Activated T-helper 1 cell treated with Interleukin-2 at 50 U/mL for 16 hours (primary cell): Measurements from ENCODE around the gene PSD2.

Experiments used
- DNase-seq: peaks from one replicate; pipeline ENCODE4 v3.0.0-alpha.2; 2020; ENCODE audit warnings: low read depth

Gene PSD2

DNA sequence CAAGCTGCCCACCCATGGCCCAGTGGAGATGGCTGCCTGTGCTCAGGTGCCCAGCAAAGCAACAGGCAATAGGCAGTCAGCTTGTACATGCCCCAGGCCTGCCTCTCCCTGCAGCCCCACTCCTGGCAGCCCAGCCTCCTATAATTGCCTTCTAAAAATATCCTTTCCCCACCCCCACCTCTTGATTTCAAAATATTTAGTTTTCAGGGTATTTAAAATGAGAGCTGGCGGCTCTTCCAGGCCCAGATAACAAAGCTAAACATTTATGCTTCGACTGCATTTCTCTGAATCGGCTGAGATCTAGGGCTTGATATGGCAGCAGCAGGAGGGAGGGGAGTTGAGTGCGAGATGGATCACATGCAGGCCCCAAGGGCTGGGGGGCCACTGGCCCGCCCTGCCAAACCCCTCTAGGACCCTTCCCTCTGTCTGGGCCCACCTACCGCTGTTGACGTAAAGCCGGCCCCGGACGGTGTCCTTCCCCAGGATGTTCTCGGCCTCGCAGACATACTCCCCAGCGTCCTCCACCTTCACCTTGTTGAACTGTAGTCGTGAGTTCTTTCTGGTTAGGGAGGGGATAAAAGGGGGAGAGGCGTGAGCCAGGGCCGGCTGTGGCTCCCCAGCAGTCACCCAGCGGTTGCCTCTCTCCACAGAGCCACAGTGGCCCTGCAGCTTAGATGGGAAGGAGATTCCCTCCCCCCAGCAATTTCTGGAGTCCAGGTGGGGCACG lies 85.0 kb downstream of the PSD2 start:
- no peak for DNase-seq

GRCh38 chr5:139881143-139881733 lies 85.6 kb downstream of the PSD2 start:
- DNase-seq: no peak

- DNase-seq: no peak
Observed at GRCh38 chr5:139882316-139882715, 86.7 kb downstream of the PSD2 start.

GRCh38 chr5:139882961-139883539 lies 87.4 kb downstream of the PSD2 start:
- DNase-seq: no peak

- DNase-seq: no peak
Observed at GRCh38 chr5:139884144-139884543, 88.5 kb downstream of the PSD2 start.

- no peak for DNase-seq
Observed at GRCh38 chr5:139884734-139885133, 89.1 kb downstream of the PSD2 start.

- no peak for DNase-seq
Observed at GRCh38 chr5:139885172-139885856, 89.7 kb downstream of the PSD2 start.

- no peak for DNase-seq
Observed at GRCh38 chr5:139885857-139886208, 90.2 kb downstream of the PSD2 start.

DNA sequence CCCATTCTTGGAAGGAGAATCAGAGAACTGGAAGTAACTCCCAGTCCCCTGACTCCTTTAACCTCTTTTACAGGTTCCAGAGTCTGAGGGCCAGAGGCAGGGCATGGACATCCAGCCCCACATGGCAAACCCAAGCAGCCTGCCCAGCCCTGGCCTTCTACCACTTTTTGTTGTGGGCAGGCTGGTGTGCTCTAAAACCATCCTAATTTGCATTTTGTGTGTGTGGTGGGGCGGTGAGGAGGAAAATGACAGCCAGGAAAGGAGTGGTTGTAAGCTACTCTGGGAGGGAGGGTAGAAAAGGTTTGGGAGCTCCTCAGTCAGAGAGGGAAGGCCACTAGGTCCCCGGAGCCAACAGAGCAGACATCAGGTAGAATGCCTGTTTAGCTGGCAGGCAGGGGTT lies 90.6 kb downstream of the PSD2 start:
- no peak for DNase-seq

DNA sequence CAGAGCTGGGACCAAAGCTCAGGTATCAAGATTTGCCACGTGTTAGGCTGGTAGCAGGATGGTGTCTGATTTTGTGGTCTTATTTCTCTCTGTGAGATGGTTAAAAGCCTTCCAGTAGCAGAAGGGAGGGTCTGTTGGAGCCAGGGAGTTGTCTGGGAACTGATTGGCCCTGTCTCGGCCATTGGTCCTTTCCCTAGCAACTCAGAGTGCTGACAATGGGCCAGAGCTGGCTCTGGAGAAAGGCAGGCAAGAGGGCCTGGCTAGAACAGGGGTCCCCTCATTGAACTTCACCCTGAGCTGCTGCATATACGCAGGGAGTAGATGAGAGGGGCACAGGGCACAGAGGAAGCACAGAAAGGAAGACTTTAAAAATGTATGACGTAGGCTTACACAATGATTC lies 92.8 kb downstream of the PSD2 start:
- DNase-seq: no peak

- no peak for DNase-seq
Observed at GRCh38 chr5:139889410-139889809, 93.8 kb downstream of the PSD2 start.

- no peak for DNase-seq
Observed at GRCh38 chr5:139893873-139894272, 98.3 kb downstream of the PSD2 start.
